ENCODE measurements around the gene ANKMY2.

The ANKMY2 gene

DNA sequence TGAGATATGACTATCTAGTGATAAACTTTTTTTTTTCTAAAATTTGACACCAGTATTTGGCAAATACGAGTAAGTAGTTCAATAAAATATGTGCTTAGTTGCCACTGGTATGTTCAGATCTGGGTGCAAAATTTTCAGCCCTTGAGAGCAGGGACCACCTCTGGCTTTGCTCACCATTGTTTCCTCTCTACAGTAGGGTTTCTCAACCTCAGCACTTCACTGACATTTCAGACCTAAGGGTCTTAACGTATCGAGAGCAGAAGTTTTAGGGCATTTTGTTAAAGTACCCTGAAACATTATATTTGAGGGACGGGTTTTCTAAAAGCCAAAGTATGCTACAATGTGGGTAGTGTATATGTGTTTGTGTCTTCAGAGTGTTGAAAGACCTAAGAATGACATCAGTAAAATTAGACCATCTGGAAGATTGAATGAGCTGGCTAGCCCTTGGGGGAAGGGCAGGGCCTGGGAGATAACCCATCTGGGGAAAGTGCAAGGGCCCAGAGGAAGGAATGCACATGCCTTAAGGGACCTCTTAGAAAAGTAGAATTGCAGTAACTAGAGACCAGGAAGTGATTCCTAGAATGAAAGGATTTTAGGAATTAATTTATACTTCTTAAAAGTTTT is 12.2 kb upstream of the ANKMY2 start:
- Histone ChIP-seq H3K27ac (ENCODE audit: low read depth, low read length) (no peak overlapping the region), H2BK15ac (replicated peaks; ENCODE audit: low read depth) (no peak overlapping the region), H3K79me1 (ENCODE audit: low read length) (peaks cover 6% of the 10 kb centered on the region), H2AK5ac (ENCODE audit: low read length) (no peak overlapping the region), H3K36me3 (ENCODE audit: control insufficient read depth, insufficient read depth, low read length) (no peaks in the 10 kb centered on the region), H2BK120ac (ENCODE audit: low read depth, low read length) (no peak overlapping the region), H3K4me2 (ENCODE audit: low read length) (no peak overlapping the region), H3K56ac (ENCODE audit: low read length) (no peak overlapping the region), H3K27me3 (ENCODE audit: insufficient read depth, low read length, poor library complexity) (no peaks in the 10 kb centered on the region), H3K4ac (ENCODE audit: low read depth, low read length) (no peak overlapping the region), H3K18ac (ENCODE audit: low read length) (peak overlapping the region; percentile 22), H2BK5ac (ENCODE audit: low read length) (no peak overlapping the region), H3K4me1 (ENCODE audit: control insufficient read depth, low read depth, low read length) (peaks cover 6% of the 10 kb centered on the region), H3K79me2 (ENCODE audit: control insufficient read depth, insufficient read depth, low read length) (peaks cover 42% of the 10 kb centered on the region), H3K9ac (ENCODE audit: low read length) (no peak overlapping the region), H4K8ac (ENCODE audit: low read depth, low read length) (no peak overlapping the region), H3K23ac (ENCODE audit: low read length) (no peak overlapping the region), H4K5ac (ENCODE audit: low read length) (no peak overlapping the region), H3K4me3 (ENCODE audit: low read length) (no peak overlapping the region)
- WGBS (ENCODE audit: extremely low coverage, insufficient coverage, low lambda C conversion rate), result no CpG with 5 or more reads among the region's 4 CpGs
- DNase-seq, result peak; percentile 93

DNA sequence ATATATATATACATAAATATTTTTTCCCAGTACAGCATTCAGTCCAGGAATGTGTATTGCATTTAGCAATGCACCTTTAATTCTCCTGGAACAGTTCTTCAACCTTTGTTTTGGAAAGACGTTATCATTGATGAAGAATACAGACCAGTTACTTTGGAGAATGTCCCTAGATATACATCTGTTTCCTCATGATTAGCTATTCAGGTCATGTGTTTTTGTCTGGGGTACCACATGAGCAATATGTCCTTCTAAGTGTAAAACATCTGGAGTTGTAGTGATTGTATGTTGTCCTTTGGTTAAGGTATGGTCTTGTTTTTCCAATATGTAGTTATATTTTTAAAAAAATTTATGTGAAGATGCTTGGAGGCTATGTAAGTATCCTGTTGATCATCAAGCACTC is 10.6 kb upstream of the ANKMY2 start:
- Histone ChIP-seq H3K56ac (ENCODE audit: low read length) (no peak overlapping the region), H2AK5ac (ENCODE audit: low read length) (no peak overlapping the region), H3K18ac (ENCODE audit: low read length) (no peak overlapping the region), H4K5ac (ENCODE audit: low read length) (no peak overlapping the region), H4K8ac (ENCODE audit: low read depth, low read length) (no peak overlapping the region), H3K79me2 (ENCODE audit: control insufficient read depth, insufficient read depth, low read length) (peaks cover 48% of the 10 kb centered on the region), H3K4me2 (ENCODE audit: low read length) (no peak overlapping the region), H3K23ac (ENCODE audit: low read length) (no peak overlapping the region), H3K79me1 (ENCODE audit: low read length) (peaks cover 8% of the 10 kb centered on the region), H3K36me3 (ENCODE audit: control insufficient read depth, insufficient read depth, low read length) (no peaks in the 10 kb centered on the region), H2BK120ac (ENCODE audit: low read depth, low read length) (no peak overlapping the region), H3K4ac (ENCODE audit: low read depth, low read length) (no peak overlapping the region), H2BK5ac (ENCODE audit: low read length) (no peak overlapping the region), H3K9ac (ENCODE audit: low read length) (no peak overlapping the region), H3K27me3 (ENCODE audit: insufficient read depth, low read length, poor library complexity) (no peaks in the 10 kb centered on the region), H3K4me3 (ENCODE audit: low read length) (no peak overlapping the region), H3K27ac (ENCODE audit: low read depth, low read length) (no peak overlapping the region), H3K4me1 (ENCODE audit: control insufficient read depth, low read depth, low read length) (peaks cover 4% of the 10 kb centered on the region), H2BK15ac (replicated peaks; ENCODE audit: low read depth) (no peak overlapping the region)
- WGBS (ENCODE audit: extremely low coverage, insufficient coverage, low lambda C conversion rate), result no CpG with 5 or more reads among the region's 1 CpG
- no peak for DNase-seq

DNA sequence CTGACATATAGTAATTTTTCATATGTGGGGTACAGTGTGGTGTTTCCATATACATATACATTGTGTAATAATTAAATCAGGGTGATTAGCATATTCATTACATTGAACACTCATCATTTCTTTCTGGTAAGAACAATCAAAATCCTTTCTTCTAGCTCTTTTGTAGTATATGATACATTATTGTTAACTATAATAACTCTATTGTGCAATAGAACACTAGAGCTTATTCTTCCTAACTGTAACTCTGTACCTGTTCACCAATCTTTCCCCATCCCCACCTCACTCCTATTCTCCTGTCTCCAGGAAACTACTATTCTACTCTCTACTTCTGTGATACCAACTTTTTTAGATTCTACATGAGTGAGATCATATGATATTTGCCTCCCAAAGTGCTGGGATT is 9.8 kb upstream of the ANKMY2 start:
- H3K79me1 ChIP-seq (ENCODE audit: low read length), result peaks cover 7% of the 10 kb centered on the region
- no peak overlapping the region for H3K9ac ChIP-seq (ENCODE audit: low read length)
- H2BK5ac ChIP-seq (ENCODE audit: low read length), result no peak overlapping the region
- H2BK15ac ChIP-seq (replicated peaks; ENCODE audit: low read depth), result no peak overlapping the region
- no peaks in the 10 kb centered on the region for H3K36me3 ChIP-seq (ENCODE audit: control insufficient read depth, insufficient read depth, low read length)
- no peaks in the 10 kb centered on the region for H3K4me1 ChIP-seq (ENCODE audit: control insufficient read depth, low read depth, low read length)
- H3K27me3 ChIP-seq (ENCODE audit: insufficient read depth, low read length, poor library complexity), result no peaks in the 10 kb centered on the region
- no peak overlapping the region for H4K5ac ChIP-seq (ENCODE audit: low read length)
- no peak overlapping the region for H3K4me2 ChIP-seq (ENCODE audit: low read length)
- H3K18ac ChIP-seq (ENCODE audit: low read length), result no peak overlapping the region
- no peak overlapping the region for H3K4ac ChIP-seq (ENCODE audit: low read depth, low read length)
- peaks cover 46% of the 10 kb centered on the region for H3K79me2 ChIP-seq (ENCODE audit: control insufficient read depth, insufficient read depth, low read length)
- H2BK120ac ChIP-seq (ENCODE audit: low read depth, low read length), result no peak overlapping the region
- no peak overlapping the region for H2AK5ac ChIP-seq (ENCODE audit: low read length)
- no peak for DNase-seq
- no peak overlapping the region for H4K8ac ChIP-seq (ENCODE audit: low read depth, low read length)
- H3K27ac ChIP-seq (ENCODE audit: low read depth, low read length), result no peak overlapping the region
- no peak overlapping the region for H3K4me3 ChIP-seq (ENCODE audit: low read length)
- H3K23ac ChIP-seq (ENCODE audit: low read length), result no peak overlapping the region
- no peak overlapping the region for H3K56ac ChIP-seq (ENCODE audit: low read length)

- no peak overlapping the region for H2AK5ac ChIP-seq (ENCODE audit: low read length)
These were observed 7.3 kb upstream of the ANKMY2 start for GRCh38 chr7:16652888-16653287.

GRCh38 chr7:16652240-16652583 is 6.7 kb upstream of the ANKMY2 start:
- Histone ChIP-seq H2BK120ac (ENCODE audit: low read depth, low read length) (no peak overlapping the region), H3K79me1 (ENCODE audit: low read length) (peaks cover 7% of the 10 kb centered on the region), H3K4ac (ENCODE audit: low read depth, low read length) (no peak overlapping the region), H3K36me3 (ENCODE audit: control insufficient read depth, insufficient read depth, low read length) (no peaks in the 10 kb centered on the region), H3K23ac (ENCODE audit: low read length) (no peak overlapping the region), H3K56ac (ENCODE audit: low read length) (no peak overlapping the region), H3K27me3 (ENCODE audit: insufficient read depth, low read length, poor library complexity) (no peaks in the 10 kb centered on the region), H3K27ac (ENCODE audit: low read depth, low read length) (no peak overlapping the region), H3K79me2 (ENCODE audit: control insufficient read depth, insufficient read depth, low read length) (peaks cover 66% of the 10 kb centered on the region), H3K4me2 (ENCODE audit: low read length) (no peak overlapping the region), H3K4me3 (ENCODE audit: low read length) (no peak overlapping the region), H4K5ac (ENCODE audit: low read length) (no peak overlapping the region), H2AK5ac (ENCODE audit: low read length) (no peak overlapping the region), H4K8ac (ENCODE audit: low read depth, low read length) (no peak overlapping the region), H3K4me1 (ENCODE audit: control insufficient read depth, low read depth, low read length) (peaks cover 3% of the 10 kb centered on the region), H2BK5ac (ENCODE audit: low read length) (no peak overlapping the region), H2BK15ac (replicated peaks; ENCODE audit: low read depth) (no peak overlapping the region), H3K18ac (ENCODE audit: low read length) (no peak overlapping the region), H3K9ac (ENCODE audit: low read length) (no peak overlapping the region)
- WGBS (ENCODE audit: extremely low coverage, insufficient coverage, low lambda C conversion rate), result 100% methylated on average over 2 of the region's 7 CpGs
- no peak for DNase-seq

More at GRCh38 chr7:16652888-16653287, 7.3 kb upstream of the ANKMY2 start:
- no peak for DNase-seq
- H3K27ac ChIP-seq (ENCODE audit: low read depth, low read length), result no peak overlapping the region
- H3K56ac ChIP-seq (ENCODE audit: low read length), result no peak overlapping the region
- no peak overlapping the region for H3K4ac ChIP-seq (ENCODE audit: low read depth, low read length)
- H3K9ac ChIP-seq (ENCODE audit: low read length), result no peak overlapping the region
- H3K18ac ChIP-seq (ENCODE audit: low read length), result no peak overlapping the region
- H2BK5ac ChIP-seq (ENCODE audit: low read length), result no peak overlapping the region
- H3K27me3 ChIP-seq (ENCODE audit: insufficient read depth, low read length, poor library complexity), result no peaks in the 10 kb centered on the region
- no peak overlapping the region for H4K8ac ChIP-seq (ENCODE audit: low read depth, low read length)
- no peak overlapping the region for H3K4me3 ChIP-seq (ENCODE audit: low read length)
- no peak overlapping the region for H3K4me2 ChIP-seq (ENCODE audit: low read length)
- no peak overlapping the region for H4K5ac ChIP-seq (ENCODE audit: low read length)
- no peak overlapping the region for H2BK120ac ChIP-seq (ENCODE audit: low read depth, low read length)
- WGBS (ENCODE audit: extremely low coverage, insufficient coverage, low lambda C conversion rate), result no CpG with 5 or more reads among the region's 2 CpGs
- no peaks in the 10 kb centered on the region for H3K36me3 ChIP-seq (ENCODE audit: control insufficient read depth, insufficient read depth, low read length)
- H2BK15ac ChIP-seq (replicated peaks; ENCODE audit: low read depth), result no peak overlapping the region
- no peak overlapping the region for H3K23ac ChIP-seq (ENCODE audit: low read length)
- no peaks in the 10 kb centered on the region for H3K4me1 ChIP-seq (ENCODE audit: control insufficient read depth, low read depth, low read length)
- H3K79me1 ChIP-seq (ENCODE audit: low read length), result peaks cover 7% of the 10 kb centered on the region
- peaks cover 61% of the 10 kb centered on the region for H3K79me2 ChIP-seq (ENCODE audit: control insufficient read depth, insufficient read depth, low read length)
